ENCODE results near the gene ARMC12. TPM values are rescaled to one million over a fixed set of nuclear protein-coding genes. Genes with fewer than 3 reads are reported as not detected.

Gene ARMC12
- total RNA-seq, 1 experiment from 2014 or later, result 2.3 TPM

- Mint-ChIP-seq H3K27me3 (ENCODE audit: insufficient read depth, unreplicated experiment) (no peaks in the 10 kb centered on the region), H3K4me1 (ENCODE audit: insufficient read depth, unreplicated experiment) (peaks cover 61% of the 10 kb centered on the region), H3K4me3 (ENCODE audit: unreplicated experiment) (no peak overlapping the region), H3K9me3 (ENCODE audit: unreplicated experiment) (no peaks in the 10 kb centered on the region), H3K27ac (ENCODE audit: low read depth, unreplicated experiment) (peak overlapping the region; percentile 89), H3K36me3 (ENCODE audit: insufficient read depth, unreplicated experiment) (peaks cover 5% of the 10 kb centered on the region)
- CTCF ChIA-PET, result interaction anchor here (0.6 to 1.2 kb wide), 2 partner anchors 13 to 146 kb away, joined by 3 read pairs; no protein-coding TSS in a partner anchor
- no TSS peak for BruUV-seq (replicated peaks)
- no peak for DNase-seq (ENCODE audit: unreplicated experiment)
- intact Hi-C loops (cut with micrococcal nuclease), result no loop called here
- no peak for TF ChIP-seq CTCF (IDR thresholded peaks at IDR 0.05; ENCODE audit: unreplicated experiment)
- POLR2A ChIA-PET, result interaction anchor here (1.7 to 17.8 kb wide), 4 partner anchors 10 to 55 kb away, joined by 9 to 1351 read pairs (median 85); partner anchors contain the start of gene FKBP5
Measured at GRCh38 chr6:35723587-35723986, 13.2 kb upstream of the ARMC12 start.

- Mint-ChIP-seq H3K36me3 (ENCODE audit: insufficient read depth, unreplicated experiment) (peaks cover 5% of the 10 kb centered on the region), H3K27me3 (ENCODE audit: insufficient read depth, unreplicated experiment) (no peaks in the 10 kb centered on the region), H3K9me3 (ENCODE audit: unreplicated experiment) (no peaks in the 10 kb centered on the region), H3K27ac (ENCODE audit: low read depth, unreplicated experiment) (peak overlapping the region; percentile 89), H3K4me1 (ENCODE audit: insufficient read depth, unreplicated experiment) (peaks cover 61% of the 10 kb centered on the region), H3K4me3 (ENCODE audit: unreplicated experiment) (peak overlapping the region; percentile 77)
- no peak for DNase-seq (ENCODE audit: unreplicated experiment)
- ChIA-PET CTCF (interaction anchor here (0.5 to 4.2 kb wide), 6 partner anchors 12 to 147 kb away, joined by 3 to 18 read pairs (median 4); no protein-coding TSS in a partner anchor), POLR2A (interaction anchor here (1.7 to 17.8 kb wide), 6 partner anchors 8 to 122 kb away, joined by 9 to 1351 read pairs (median 85); partner anchors contain the start of gene FKBP5)
- no TSS peak for BruUV-seq (replicated peaks)
- TF ChIP-seq CTCF (IDR thresholded peaks at IDR 0.05; ENCODE audit: unreplicated experiment), result no peak
- intact Hi-C loops (cut with micrococcal nuclease), result no loop called here
Measured at GRCh38 chr6:35724059-35724458, 12.8 kb upstream of the ARMC12 start.

- Mint-ChIP-seq H3K36me3 (ENCODE audit: insufficient read depth, unreplicated experiment) (peaks cover 5% of the 10 kb centered on the region), H3K4me1 (ENCODE audit: insufficient read depth, unreplicated experiment) (peaks cover 63% of the 10 kb centered on the region), H3K4me3 (ENCODE audit: unreplicated experiment) (peak overlapping the region; percentile 77), H3K27ac (ENCODE audit: low read depth, unreplicated experiment) (peak overlapping the region; percentile 89), H3K27me3 (ENCODE audit: insufficient read depth, unreplicated experiment) (no peaks in the 10 kb centered on the region), H3K9me3 (ENCODE audit: unreplicated experiment) (no peaks in the 10 kb centered on the region)
- intact Hi-C loops (cut with micrococcal nuclease), result no loop called here
- ChIA-PET CTCF (interaction anchor here (0.5 to 4.2 kb wide), 7 partner anchors 12 to 147 kb away, joined by 3 to 18 read pairs (median 4); no protein-coding TSS in a partner anchor), POLR2A (interaction anchor here (1.6 to 17.8 kb wide), 8 partner anchors 9 to 122 kb away, joined by 4 to 1351 read pairs (median 38); partner anchors contain the start of gene FKBP5)
- DNase-seq (ENCODE audit: unreplicated experiment), result no peak
- no peak for TF ChIP-seq CTCF (IDR thresholded peaks at IDR 0.05; ENCODE audit: unreplicated experiment)
- BruUV-seq (replicated peaks), result no TSS peak
Measured at GRCh38 chr6:35724471-35724870, 12.4 kb upstream of the ARMC12 start.

GRCh38 chr6:35725081-35725708, 11.6 kb upstream of the ARMC12 start:
- ChIA-PET POLR2A (interaction anchor here (0.8 to 17.8 kb wide), 25 partner anchors 8 to 951 kb away, joined by 3 to 1351 read pairs (median 9); partner anchors contain the start of genes ARMC12, FKBP5 and MAPK14), CTCF (interaction anchor here (0.7 to 4.2 kb wide), 7 partner anchors 8 to 123 kb away, joined by 3 to 18 read pairs (median 4); partner anchors contain the start of gene ARMC12)
- intact Hi-C loops (cut with micrococcal nuclease), result no loop called here
- peak overlapping the region; percentile 77 for H3K4me3 Mint-ChIP-seq (ENCODE audit: unreplicated experiment)
- peaks cover 5% of the 10 kb centered on the region for H3K36me3 Mint-ChIP-seq (ENCODE audit: insufficient read depth, unreplicated experiment)
- no peaks in the 10 kb centered on the region for H3K9me3 Mint-ChIP-seq (ENCODE audit: unreplicated experiment)
- H3K27me3 Mint-ChIP-seq (ENCODE audit: insufficient read depth, unreplicated experiment), result no peaks in the 10 kb centered on the region
- no peak for TF ChIP-seq CTCF (IDR thresholded peaks at IDR 0.05; ENCODE audit: unreplicated experiment)
- peaks cover 68% of the 10 kb centered on the region for H3K4me1 Mint-ChIP-seq (ENCODE audit: insufficient read depth, unreplicated experiment)
- DNase-seq (ENCODE audit: unreplicated experiment), result peak; percentile 42
- BruUV-seq (replicated peaks), result TSS peak; percentile 62
- peak overlapping the region; percentile 89 for H3K27ac Mint-ChIP-seq (ENCODE audit: low read depth, unreplicated experiment)

Data from MCF 10A (cell line).